ENCODE results near the gene KDM3A.

KDM3A gene

DNA sequence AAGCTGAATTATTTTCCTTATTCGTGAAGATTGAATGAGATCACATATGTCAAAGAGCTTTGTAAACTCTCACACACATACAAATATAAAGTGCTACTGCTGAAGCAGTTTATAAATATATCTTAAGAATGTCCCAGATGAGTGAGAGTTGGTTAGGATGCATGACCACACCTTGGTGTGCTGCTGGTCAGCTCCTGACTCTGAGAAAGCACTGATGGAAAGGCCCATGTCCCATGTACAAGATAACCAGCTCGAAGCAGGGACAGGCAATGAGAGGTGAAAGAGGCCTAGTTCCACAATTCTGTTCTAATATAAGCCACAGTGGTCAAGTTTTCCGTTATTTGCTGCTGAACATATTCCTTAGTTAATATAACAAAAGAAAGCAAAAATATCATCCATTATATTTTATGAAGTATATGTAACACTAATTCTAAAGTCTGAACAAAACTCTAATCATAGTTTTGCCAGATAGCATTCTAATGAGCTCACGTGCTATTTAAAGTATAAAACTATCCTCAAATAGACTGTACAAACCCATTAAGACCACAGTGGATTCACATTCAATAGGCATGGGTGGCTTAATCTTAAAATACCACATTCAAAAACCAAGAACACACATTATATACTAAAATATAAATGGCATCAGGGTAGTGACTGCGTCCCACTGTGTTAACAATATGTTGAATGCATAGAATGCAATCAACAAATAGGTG lies 72.9 kb downstream of the KDM3A start:
- no peak for DNase-seq (ENCODE audit: extremely low read depth, insufficient read length)
- H3K36me3 ChIP-seq (ENCODE audit: control insufficient read depth, insufficient read depth, low read length): no peaks in the 10 kb centered on the region; the same call in 1 of the 2 replicates
- H3K4me3 ChIP-seq (replicated peaks; ENCODE audit: low read depth, low read length): no peak overlapping the region
- H3K27me3 ChIP-seq (replicated peaks; ENCODE audit: control insufficient read depth, insufficient read depth, low read length): no peaks in the 10 kb centered on the region
- TF ChIP-seq CTCF (IDR thresholded peaks at IDR 0.05; ENCODE audit: insufficient read depth, low read length, poor library complexity, severe bottlenecking): no peak

DNA sequence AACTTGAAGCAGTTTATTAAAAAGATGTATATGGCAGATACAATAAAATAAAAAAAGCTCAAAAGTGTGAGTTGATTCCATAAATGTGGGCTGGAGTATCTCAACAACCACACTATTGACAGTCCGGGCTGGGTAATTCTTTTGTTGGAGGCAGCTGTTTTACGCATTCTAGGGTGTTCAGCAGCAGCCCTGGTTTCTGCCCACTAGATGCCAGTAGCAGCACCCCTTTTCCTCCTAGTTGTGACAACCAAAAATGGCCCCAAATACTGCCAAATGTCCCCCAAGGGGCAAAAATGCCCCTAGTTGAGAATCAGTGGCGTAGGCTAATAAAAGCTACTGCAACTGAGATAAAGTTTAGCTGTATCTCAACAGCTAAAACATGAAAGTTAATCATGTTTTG lies 77.3 kb downstream of the KDM3A start:
- TF ChIP-seq CTCF (IDR thresholded peaks at IDR 0.05; ENCODE audit: insufficient read depth, low read length, poor library complexity, severe bottlenecking): peak; percentile 35
- no peak for DNase-seq (ENCODE audit: extremely low read depth, insufficient read length)
- Histone ChIP-seq H3K36me3 (ENCODE audit: control insufficient read depth, insufficient read depth, low read length) (peaks cover 2% of the 10 kb centered on the region), H3K4me3 (replicated peaks; ENCODE audit: low read depth, low read length) (no peak overlapping the region), H3K27me3 (replicated peaks; ENCODE audit: control insufficient read depth, insufficient read depth, low read length) (no peaks in the 10 kb centered on the region)

DNA sequence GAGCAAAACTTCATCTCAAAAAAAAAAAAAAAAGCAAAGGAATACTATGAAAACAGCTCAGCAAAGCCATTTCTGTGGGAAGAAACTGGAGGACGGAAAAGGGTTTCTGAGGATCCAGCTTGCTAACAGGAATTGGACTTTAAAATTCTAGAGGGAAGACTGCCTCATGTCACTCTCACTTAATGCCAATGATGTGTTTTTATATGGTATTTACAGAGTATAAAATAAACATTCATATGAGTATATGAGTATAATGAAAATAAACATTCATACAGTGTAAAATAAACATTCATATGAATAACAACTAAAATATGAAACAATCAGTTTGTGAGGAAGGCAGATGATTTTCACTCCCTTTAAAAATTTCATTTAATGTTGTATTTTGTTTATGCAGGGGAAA lies 78.2 kb downstream of the KDM3A start:
- Histone ChIP-seq H3K4me3 (replicated peaks; ENCODE audit: low read depth, low read length) (no peak overlapping the region), H3K27me3 (replicated peaks; ENCODE audit: control insufficient read depth, insufficient read depth, low read length) (no peaks in the 10 kb centered on the region), H3K36me3 (ENCODE audit: control insufficient read depth, insufficient read depth, low read length) (peaks cover 2% of the 10 kb centered on the region)
- no peak for TF ChIP-seq CTCF (IDR thresholded peaks at IDR 0.05; ENCODE audit: insufficient read depth, low read length, poor library complexity, severe bottlenecking)
- DNase-seq (ENCODE audit: extremely low read depth, insufficient read length): no peak

DNA sequence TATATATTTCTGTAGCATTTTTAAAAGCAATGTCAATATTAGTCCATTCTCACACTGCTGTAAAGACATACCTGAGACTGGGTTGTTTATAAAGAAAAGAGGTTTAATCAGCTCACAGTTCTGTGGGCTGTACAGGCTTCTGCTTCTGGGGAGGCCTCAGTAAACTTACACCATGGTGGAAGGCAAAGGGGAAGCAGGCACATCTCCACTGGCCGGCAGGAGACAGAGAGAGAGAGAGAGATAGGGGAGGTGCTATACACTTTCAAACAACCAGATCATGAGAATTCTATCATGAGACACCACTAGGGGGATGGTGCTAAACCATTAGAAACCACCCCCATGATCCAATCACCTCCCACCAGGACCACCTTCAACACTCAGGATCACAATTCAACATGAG lies 79.0 kb downstream of the KDM3A start:
- TF ChIP-seq CTCF (IDR thresholded peaks at IDR 0.05; ENCODE audit: insufficient read depth, low read length, poor library complexity, severe bottlenecking): no peak
- Histone ChIP-seq H3K36me3 (ENCODE audit: control insufficient read depth, insufficient read depth, low read length) (peaks cover 2% of the 10 kb centered on the region), H3K4me3 (replicated peaks; ENCODE audit: low read depth, low read length) (no peak overlapping the region), H3K27me3 (replicated peaks; ENCODE audit: control insufficient read depth, insufficient read depth, low read length) (no peaks in the 10 kb centered on the region)
- no peak for DNase-seq (ENCODE audit: extremely low read depth, insufficient read length)

DNA sequence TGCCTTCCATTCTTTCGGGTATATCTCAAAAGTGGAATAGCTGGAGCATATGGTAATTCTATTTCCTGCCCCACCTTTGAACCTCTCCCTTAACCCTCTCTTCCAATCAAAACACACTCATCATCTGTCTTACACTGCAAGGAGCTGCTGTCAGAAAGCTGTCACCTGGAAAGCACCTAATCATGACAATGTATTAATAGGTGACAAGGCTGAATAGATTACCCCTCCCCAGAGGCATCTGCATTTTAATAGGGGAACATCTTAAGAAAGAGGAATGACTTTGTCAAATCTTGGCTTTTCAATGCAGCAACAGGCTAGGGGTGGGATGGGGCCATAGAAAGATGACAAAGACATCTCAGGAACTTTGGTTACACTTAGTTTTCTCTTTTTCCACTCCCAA lies 80.8 kb downstream of the KDM3A start:
- Histone ChIP-seq H3K36me3 (ENCODE audit: control insufficient read depth, insufficient read depth, low read length) (peaks cover 2% of the 10 kb centered on the region), H3K27me3 (replicated peaks; ENCODE audit: control insufficient read depth, insufficient read depth, low read length) (no peaks in the 10 kb centered on the region), H3K4me3 (replicated peaks; ENCODE audit: low read depth, low read length) (no peak overlapping the region)
- TF ChIP-seq CTCF (IDR thresholded peaks at IDR 0.05; ENCODE audit: insufficient read depth, low read length, poor library complexity, severe bottlenecking): no peak
- DNase-seq (ENCODE audit: extremely low read depth, insufficient read length): no peak

DNA sequence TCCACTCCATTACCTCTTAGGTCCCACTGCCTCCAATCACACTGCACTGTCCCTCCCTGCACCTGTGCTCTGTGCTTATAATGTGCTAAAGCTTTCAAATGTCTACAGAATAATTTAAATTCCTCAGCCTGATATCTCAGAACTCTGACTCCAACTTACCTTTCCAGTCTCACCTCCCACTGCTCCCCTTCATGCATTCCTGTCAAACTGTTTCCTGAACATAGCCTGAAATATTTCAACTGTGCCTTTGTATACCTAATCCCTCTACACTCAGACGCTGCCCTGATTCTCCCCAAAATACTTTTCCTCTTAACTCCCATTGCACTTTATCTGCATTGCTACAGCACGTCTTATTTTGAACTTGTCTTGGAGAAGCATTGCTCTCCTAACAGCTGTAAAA lies 81.5 kb downstream of the KDM3A start:
- Histone ChIP-seq H3K4me3 (replicated peaks; ENCODE audit: low read depth, low read length) (no peak overlapping the region), H3K36me3 (ENCODE audit: control insufficient read depth, insufficient read depth, low read length) (peaks cover 2% of the 10 kb centered on the region), H3K27me3 (replicated peaks; ENCODE audit: control insufficient read depth, insufficient read depth, low read length) (no peaks in the 10 kb centered on the region)
- DNase-seq (ENCODE audit: extremely low read depth, insufficient read length): no peak
- TF ChIP-seq CTCF (IDR thresholded peaks at IDR 0.05; ENCODE audit: insufficient read depth, low read length, poor library complexity, severe bottlenecking): no peak
